ENCODE data around the gene CAMTA1.

Gene CAMTA1

DNA sequence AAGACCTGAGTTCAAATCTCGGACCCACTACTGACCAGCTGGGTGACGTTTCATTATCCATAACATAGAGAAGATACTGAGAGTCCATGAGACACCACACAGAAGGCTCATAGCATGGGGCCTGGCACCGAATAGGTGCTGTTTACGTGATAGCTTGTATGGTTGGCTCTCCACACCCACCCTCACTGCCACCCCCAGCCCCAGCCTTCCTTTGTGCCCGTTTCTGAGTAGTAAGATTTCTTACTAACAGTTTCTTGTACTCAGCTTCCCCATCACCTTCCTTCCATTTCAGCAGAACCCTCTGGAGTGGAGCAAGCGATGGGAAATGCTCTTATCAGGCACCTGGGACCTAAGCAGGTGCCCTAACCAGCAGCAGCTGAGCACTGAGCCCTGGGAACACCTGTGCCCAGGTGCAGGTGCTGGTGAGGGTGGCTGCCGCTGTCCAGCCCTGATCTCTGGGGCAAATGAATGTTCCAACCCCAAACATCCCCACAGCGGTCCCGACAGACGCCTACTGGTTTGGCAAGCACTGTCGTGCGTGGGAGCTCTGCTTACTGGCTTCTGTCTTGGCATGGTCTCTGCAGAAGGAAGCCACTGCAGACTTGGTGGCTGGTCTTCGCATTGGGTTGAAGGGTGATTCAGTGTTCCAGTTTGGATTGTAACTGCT lies 225.4 kb downstream of the CAMTA1 start:
- no peak for DNase-seq

DNA sequence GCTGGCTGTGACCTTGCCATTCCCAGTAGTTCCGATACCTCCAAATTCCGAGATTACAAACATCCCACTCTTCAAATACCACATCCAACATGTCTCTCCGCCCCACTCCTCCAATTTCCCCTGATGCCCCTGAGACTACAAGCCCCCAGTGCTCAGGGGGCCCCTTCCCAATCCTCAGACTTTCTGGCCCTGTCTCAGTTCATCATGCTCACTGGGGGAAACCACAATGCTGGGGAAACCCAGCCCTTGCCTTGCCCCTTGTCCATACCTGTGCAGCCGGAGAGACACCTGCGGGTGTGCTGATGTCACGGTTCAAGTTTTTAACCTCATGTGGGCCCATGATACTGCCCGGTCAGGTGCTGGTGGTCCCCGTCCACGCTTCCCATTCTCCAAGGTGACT lies 226.6 kb downstream of the CAMTA1 start:
- no peak for DNase-seq

DNA sequence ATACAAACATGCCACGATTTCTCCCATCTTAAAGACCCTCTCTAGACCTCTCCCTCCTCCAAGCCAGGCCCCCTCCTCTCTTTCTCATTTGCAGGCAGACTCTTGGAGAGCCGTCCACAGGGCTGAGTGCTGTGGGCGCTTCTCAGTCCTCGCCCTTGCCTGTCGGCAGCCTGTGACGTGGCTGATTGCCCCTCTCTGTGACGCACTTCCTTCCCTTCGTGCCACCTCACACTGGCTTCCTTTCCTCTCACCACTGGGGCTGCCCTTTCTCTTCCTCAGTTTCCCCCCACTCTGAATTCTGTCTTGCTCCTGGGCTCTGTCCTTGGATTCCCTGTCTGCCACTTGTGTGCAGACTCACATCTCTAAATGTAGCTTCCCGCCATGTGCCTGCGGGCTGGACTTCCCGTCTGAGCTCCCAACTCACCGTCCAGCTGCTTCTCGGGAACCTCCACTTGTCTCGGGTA lies 227.2 kb downstream of the CAMTA1 start:
- no peak for DNase-seq

DNA sequence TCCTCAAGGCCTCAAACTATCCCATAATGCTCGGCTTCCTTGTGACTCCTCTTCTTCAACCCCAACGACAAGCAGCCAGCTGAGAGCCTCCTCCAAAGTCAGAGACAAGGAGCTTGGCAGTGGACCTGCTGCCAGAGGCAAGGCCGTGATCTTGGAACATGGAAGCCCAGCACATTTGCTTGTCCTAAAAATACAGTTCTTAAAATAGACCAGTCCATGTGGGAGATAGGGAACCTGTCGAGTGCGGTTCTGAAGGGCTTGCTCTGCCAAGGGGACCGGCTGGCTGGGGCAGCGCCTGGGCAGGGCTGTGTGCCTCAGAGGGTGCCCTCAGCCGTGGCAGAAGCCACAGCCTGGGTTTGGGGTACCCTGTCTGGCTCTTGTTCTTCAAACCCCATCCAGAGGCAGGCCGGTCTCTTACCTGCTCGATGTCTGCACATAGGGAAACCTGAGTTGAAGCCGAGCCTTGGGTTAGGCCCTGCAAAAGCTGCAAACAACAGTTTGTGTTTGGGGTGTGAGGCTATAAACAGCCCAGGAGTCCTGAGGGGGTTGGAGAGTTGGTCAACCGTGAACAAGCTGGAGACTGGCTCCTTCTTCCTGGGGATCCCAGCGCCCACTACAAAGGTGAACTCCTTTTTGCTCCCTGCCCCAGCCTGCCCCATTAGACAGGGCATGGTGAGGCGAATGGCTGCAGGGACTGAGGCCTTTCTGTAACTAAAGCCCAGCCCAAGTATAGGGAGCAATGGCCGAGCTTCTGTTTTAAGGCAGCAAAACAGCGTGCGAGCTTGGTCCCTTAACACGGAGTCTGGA lies 228.8 kb downstream of the CAMTA1 start:
- no peak for DNase-seq

DNA sequence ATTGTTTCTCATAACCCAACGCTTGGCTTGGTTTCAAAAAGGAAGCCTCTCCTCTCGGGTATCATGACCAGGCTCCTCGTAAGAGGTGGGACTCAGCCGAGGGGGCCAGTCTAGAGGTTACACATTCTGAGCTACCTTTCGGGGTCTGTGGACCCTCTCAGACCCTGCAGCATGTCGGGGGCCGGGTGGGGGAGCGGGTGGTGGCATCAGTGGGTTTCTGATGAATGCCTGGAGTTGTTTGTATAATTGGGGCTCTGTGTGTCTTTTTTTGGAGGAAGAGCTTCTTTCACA lies 229.3 kb downstream of the CAMTA1 start:
- no peak for DNase-seq

DNA sequence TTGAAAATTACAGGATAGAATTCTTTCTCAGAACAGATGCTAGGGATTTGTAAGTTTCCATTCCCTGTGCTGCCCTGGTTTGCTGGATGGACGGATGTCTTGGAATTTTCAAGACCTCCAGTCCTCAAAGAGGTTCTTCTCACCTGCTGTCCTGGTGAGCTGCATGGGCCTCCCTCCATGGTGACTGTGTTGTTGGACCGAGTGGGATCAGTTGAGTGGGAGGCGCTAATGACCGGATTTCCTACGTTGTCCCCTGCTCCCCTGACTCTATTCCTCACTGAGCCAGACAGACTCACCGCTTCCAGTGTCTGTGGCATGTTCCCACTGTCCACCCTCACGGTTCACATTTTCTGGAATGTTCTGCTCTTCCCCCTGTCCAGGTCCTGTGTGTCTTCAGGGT lies 229.8 kb downstream of the CAMTA1 start:
- DNase-seq: no peak

DNA sequence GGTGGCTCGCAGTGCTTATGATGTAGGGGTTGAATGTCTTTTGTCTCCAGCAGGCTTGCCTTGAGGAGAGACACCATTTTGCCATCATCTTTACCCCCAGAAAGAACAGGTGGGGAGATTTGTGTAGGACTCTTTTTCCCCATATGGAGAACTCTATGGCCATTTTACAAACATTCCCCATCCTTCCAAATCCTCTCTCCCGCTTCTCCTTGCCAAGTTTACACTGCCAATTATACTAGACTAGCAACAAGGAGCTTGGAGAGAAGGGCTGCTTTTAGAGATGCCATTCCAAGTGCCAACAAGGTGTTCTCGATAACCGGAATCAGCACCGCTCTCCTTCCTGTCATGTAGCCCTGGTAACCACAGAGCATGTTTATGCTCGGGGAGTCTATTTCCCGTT lies 233.1 kb downstream of the CAMTA1 start:
- DNase-seq: no peak

DNA sequence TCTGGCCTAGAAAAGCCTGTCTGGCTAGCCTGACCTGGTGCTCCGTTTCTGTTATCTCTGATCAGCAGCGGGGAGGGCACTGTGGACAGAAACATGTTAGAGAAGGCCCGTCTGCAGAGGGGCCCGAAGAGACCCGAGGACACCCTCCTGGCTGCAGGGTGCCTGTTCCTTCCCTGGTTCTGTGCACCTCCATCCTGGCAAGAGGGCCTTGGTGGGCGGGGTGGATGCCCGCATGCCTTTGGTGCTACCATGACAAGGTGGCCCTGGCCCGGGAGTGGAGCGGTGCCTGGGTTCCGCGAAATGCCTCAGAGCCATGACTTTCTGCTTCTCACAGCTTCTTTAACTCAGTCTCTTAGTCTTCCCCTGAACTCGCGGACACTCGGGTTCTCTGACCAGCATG lies 233.6 kb downstream of the CAMTA1 start:
- no peak for DNase-seq

DNA sequence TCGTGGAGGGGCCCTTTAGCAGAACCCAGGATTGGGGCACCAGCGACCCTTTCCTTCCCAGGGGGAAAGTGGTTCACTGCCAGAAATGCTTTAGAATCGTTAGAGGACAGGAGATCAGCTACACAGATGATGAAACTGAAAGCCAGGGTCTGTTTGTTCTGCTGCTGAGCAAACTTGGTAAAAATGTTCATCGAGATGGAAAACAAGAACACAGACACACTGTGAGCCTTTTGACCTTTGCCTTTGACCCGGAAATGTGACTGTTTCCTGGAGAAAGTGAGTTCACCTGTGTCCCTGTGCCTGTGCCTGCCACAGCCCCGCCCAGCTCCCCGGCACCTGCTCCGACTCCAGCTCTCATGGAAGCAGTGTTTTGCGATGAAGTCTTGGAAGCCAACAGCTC lies 234.3 kb downstream of the CAMTA1 start:
- no peak for DNase-seq

DNA sequence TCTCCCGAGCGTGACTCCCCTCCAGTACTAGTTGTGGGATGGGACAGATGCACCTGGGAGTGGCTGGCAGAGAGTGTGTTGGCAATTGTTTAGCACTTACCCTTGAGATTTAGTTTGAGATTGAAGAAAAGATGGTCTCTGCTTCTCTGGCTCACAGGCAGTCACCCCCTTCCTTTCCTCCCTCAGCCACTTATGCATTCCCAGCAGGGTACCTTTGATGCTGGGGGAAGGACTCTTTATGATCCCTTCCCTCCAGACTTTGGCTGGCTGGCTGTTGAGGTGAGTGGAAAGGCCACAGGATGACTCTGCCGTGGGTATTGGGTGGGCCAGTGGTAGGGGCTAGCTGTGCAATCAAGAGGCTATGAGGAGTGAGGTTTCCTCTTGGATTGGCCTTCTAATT lies 236.8 kb downstream of the CAMTA1 start:
- DNase-seq: no peak

DNA sequence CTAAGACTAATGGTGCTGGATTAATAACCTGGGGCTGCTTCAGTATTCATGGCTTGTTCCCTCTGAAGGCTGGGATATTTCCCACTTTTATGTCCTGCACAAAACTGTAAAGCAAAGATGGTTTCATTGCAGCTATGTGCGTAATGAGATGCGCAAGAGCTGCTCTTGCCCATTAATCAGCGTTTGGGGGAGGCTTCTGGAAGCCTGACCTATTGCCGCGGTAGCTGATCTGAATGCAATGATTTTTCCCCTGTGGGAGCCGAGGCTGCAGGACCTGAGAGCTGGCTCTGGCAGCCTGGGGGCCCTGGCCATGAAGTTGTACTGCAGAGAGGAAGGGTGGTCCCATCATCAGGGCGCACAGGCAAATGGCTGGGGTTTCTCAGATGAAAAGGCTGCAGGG lies 239.8 kb downstream of the CAMTA1 start:
- no peak for DNase-seq

DNA sequence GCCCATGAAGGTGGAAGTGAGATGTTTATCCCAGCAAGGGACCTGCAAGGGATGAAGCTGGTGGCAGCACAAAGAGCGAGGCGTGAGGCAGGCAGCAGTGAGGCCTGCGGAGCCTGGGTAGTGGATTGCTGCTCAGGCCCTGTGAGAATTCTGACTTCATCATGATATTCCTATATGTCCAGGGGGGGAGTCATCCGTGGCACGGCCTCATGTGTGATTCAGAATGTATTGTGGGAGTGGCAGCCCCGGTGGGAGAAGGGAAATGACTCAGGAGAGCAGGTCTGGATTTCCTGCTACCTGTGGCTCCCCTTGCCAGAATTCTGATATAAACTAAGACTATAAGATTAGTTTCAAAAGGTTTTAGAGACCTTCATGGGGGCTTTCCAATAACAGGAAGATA lies 240.9 kb downstream of the CAMTA1 start:
- no peak for DNase-seq

DNA sequence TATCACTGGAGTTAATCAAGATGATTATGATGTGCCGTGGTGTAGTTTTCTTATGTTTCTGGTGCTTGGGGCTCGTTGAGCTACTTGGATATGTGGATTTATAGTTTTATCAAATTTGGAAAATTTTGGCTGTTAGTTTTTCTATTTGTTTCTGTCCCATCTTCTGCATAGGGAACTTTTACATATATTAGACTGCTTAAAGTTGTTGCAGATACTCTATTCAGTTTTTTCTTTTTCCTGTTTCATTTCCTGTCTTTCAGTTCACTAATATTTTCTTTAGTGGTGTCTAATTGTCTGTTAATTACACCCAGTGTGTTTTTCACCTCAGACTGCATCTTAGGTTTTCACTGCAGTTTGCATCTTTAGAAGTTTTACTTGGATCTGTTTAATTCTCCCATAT lies 247.7 kb downstream of the CAMTA1 start:
- no peak for DNase-seq

DNA sequence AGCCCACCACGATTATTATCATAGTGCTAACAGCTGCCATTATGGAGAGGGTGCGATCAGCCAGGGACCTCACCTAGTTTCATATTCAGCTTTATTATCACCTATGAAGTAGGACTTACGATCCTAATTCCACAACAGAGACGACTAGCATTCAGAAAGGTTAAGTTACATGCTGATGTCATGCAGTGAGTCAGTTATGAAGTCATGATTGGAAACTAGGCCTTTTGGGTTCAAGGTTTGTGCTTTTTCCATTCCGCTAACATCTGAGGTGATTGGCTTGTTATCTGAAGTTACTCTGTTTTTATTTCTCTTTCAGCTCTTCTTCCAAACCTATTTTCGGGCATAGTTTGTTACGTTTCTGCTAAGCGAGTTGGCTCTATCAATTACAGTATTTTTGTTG lies 251.1 kb downstream of the CAMTA1 start:
- DNase-seq: no peak

DNA sequence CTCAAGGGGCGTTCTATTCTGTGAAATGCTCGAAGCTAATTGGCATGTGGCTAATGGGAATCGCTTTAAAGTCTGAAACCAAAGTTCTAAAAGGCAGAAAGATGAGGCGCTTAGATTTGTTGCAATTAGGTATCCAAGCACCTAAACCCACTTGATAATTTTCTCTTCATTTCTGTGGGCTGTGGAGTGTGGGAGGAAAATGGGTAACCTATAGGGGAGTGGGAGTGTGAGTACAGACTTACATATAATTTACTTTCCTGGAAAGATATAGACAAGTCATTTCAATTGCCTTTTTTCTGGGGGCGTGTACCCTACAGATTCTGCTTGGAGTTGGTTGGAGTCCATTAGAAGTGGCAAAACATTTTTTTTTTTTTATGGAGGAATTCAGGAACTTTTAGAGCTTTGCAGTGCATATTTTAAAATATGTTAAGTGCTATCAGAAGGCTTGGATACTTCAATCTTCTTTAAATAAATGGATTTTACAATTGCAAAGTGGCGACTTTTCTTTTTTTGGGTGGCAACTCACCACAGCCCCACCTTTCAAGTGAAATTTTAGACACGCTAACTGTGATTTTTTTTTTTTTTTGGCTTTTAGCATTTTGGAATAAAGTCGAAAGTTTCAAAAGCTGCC lies 254.5 kb downstream of the CAMTA1 start:
- no peak for DNase-seq

DNA sequence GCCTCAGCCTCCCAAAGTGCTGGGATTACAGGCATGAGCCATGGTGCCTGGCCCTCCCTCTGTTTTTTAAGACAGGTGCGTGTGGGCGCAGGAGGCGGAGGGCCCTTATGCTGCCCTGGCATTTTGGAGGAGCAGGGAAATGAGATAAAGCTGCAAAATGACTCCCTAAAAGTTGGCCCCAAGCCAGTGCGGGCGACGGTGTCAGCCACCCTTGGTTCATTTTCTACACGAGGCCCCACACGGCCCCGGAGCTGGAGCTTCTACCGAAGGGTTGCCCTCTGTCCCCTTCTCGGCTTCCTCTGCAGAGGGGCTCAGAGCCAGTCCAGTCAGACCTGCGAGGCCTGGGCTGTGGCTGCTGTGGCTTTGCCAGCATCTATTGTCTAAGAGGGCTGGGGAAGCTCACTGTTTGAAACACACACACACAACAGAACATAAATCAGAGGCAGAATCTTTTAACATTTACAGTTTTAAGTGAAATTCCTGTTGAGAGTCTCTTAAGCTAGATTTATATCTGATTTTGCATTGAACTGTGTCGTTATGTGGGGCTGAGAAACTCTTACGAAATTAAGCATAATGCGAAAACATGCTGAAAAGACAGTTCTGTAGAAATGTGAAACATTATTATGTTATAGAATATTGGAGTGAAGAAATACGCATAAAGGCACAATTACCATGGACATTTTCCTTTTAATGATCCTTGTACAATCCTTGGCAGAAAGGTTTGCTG lies 255.9 kb downstream of the CAMTA1 start:
- DNase-seq: no peak

DNA sequence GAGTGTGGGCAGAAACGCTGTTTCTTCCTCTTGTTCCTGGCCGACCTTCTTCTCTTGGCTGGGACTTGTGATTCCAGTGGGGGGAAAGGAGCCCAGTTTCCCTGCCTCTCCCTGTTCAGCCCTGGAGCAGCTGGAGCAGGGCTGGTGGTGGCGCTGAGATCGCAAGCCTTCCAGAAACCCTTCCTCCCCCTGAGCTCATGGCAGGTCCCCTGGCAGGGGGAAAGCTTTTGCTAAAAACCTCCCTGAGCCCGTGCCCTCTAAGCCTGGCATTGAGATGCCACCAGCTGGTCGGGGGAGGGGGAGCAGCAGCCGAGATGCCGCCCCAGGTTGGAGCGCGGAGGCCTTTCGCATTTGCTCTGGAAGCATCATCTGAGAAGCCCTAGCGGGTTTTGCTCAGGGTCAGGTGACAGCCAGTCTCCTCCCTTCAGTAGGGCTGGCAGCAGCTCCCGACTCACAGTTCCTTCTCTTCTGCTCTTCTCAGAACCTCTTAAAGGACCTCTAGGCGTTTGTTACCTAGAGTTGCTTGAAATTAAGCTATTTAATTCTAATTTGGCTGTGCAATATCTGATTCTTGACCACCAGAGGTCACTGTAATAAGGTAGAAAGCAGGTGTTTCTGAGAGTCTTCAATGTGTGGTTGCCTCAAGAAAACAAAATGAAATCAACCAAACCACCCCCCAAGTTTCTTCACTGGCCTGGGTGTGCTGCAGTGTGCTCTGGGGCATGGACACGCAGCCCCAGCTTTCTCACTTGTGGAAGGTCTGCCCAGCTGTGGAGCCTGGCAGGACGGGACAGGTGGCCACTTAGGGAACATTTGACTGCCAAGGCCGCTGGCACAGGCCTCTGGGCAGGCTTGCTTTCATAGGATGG lies 257.3 kb downstream of the CAMTA1 start:
- DNase-seq: peak; percentile 41

DNA sequence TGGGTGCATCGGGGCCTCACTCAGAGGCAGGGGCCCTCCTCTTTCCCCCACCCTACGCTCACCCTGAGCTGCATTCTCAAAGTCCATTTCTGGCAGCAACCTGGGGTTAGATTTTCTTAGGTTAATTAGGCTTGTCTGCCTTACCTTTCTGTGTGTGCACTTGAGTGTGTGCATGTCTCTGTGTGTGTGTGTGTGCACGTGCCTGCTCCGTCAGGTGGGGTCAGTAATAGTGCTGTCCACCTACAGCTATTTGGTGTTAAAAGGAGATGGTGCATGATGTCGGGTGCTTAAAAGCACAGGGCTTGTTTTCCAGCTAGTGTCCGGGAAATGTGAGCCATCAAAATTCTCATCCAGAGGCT lies 257.9 kb downstream of the CAMTA1 start:
- no peak for DNase-seq

DNA sequence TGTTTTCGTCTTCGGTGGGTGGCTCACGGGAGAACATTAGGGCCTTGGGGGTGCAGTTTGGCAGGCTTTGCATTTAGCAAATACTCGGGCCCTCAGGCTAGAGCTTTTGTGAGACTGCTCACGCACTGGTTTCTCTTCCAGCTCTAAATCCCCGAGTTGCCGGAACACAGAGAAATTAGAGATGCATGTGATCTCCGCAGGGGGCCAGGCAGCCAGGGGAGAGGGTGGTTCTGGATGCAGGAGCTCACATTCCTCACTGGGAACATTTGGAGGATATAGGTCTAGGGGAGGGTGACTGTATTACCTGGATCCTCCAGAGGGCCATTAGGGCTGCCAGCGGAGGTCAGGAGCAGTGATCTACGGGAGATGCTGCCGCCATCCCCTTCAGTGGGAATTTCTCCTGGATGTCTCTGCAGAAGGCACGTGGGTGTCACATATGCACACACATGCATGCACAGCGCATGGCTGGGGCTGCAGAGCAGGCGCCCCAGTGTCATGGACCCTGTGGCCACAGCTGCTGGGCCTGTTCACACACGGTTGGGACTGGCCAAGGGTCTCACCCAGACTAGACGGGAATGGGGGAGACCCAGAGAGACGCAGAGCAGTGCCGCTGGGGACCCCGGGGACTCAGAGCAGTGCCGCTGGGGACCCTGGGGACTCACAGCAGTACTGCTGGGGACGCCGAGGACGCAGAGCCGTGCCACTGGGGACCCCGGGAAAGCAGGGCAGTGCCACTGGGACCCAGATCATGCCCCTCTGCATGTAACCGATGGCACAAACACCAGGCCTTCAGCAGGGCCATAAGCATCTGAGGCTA lies 258.7 kb downstream of the CAMTA1 start:
- no peak for DNase-seq

DNA sequence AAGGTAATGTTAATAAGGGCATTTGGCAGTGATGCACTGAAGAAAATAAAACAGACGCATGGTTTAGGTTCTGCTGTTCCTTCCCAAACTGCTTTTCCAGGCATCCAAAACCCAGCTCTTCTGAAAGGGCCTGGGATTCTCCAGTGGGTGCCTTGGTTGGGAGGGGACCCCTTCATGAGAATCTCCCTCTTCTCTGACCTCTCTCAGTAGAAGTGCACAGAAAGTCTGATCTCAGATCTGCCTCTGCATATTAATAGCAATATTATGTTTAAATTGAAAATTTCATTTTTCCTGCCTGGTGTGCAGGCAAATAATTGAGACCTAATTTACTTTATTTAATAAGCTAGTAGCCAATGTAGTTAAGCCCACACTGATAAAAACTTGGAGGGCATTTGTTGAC lies 260.6 kb downstream of the CAMTA1 start:
- no peak for DNase-seq

DNA sequence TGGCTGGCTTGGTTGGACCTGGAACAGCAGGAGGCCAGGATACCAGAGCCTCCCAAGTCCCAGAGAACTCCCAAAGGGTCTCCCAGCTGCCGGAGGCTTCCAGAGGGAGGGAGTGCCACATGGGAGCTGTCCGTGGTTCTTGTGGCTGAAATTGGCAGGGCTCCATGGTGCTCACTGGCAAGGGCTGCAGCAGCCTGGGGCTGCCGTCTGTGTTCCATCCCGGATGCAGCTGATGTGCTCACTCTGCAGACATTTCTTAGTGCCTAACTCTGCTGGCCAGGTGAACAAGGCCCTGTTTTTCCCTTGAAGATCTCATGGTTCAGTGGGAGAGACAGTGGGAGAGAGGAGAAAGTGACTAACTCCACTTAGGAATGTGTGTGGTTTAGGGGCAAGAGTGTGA lies 261.1 kb downstream of the CAMTA1 start:
- DNase-seq: no peak

DNA sequence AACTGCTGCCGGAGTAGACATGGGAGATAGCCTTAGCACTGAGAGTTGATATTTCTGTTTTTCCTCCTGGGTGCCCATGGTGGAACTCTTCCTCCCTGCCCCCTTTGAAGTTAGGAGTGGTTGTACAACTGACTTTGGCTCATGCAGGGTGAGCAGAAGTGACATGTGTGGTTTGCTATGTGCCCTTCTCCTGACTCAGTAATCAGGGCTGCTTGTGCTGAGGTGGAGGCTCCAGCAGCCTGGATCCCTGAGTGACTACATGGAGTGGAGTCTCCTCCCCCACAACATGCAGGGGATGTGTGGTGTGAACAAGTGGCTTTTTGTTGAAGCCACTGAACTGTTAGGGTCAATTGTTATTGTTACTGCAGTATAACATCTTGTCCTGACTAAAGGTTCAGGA lies 261.6 kb downstream of the CAMTA1 start:
- no peak for DNase-seq
